ENCODE measurements around the gene TMEM37. TPM values are rescaled to one million over a fixed set of nuclear protein-coding genes. Genes with fewer than 3 reads are reported as not detected.

Gene TMEM37
- polyA plus RNA-seq, 1 donor from 2014 or later, result not detected

- Histone ChIP-seq H3K79me2 (replicated peaks; ENCODE audit: insufficient read depth, low read length) (no peaks in the 10 kb centered on the region), H3F3A (ENCODE audit: insufficient read depth, low read length, poor library complexity, severe bottlenecking) (no peaks in the 10 kb centered on the region), H3K9me3 (ENCODE audit: low read length) (no peaks in the 10 kb centered on the region), H3K9ac (ENCODE audit: low read length) (no peak overlapping the region), H3K4me2 (ENCODE audit: low read length) (no peak overlapping the region), H3K27me3 (ENCODE audit: insufficient read depth, low read depth, low read length) (no peaks in the 10 kb centered on the region), H2AFZ (ENCODE audit: low read depth, low read length) (no peak overlapping the region), H3K27ac (ENCODE audit: low read length) (no peak overlapping the region), H3K36me3 (ENCODE audit: insufficient read depth, low read length) (no peaks in the 10 kb centered on the region), H4K20me1 (ENCODE audit: insufficient read depth) (no peaks in the 10 kb centered on the region), H3K4me3 (ENCODE audit: low read length) (no peak overlapping the region), H3K9me2 (ENCODE audit: insufficient read depth, low read length) (no peaks in the 10 kb centered on the region)
- TF ChIP-seq EP300 (conservative IDR thresholded peaks at IDR 0.05; ENCODE audit: poor library complexity, severe bottlenecking) (no peak), REST (IDR thresholded peaks at IDR 0.05; ENCODE audit: borderline replicate concordance) (no peak), SMC3 (conservative IDR thresholded peaks at IDR 0.05; ENCODE audit: poor library complexity) (no peak), RAD21 (conservative IDR thresholded peaks at IDR 0.05) (no peak), EZH2 (IDR thresholded peaks at IDR 0.05; ENCODE audit: borderline replicate concordance, insufficient read depth, low read length, poor library complexity, severe bottlenecking) (no peak), POLR2AphosphoS5 (IDR thresholded peaks at IDR 0.05) (no peak), MXI1 (conservative IDR thresholded peaks at IDR 0.05; ENCODE audit: poor library complexity, severe bottlenecking) (no peak), CTCF (IDR thresholded peaks at IDR 0.05; ENCODE audit: poor library complexity, severe bottlenecking) (no peak), TAF1 (IDR thresholded peaks at IDR 0.05; ENCODE audit: low read depth) (no peak)
Measured at GRCh38 chr2:119405151-119405550, 26.5 kb upstream of the TMEM37 start.

- Histone ChIP-seq H4K20me1 (ENCODE audit: insufficient read depth) (no peaks in the 10 kb centered on the region), H3K9me3 (ENCODE audit: low read length) (no peaks in the 10 kb centered on the region), H3K9ac (ENCODE audit: low read length) (no peak overlapping the region), H3K27ac (ENCODE audit: low read length) (no peak overlapping the region), H3K4me2 (ENCODE audit: low read length) (no peak overlapping the region), H3K4me3 (ENCODE audit: low read length) (no peak overlapping the region), H2AFZ (ENCODE audit: low read depth, low read length) (no peak overlapping the region), H3K27me3 (ENCODE audit: insufficient read depth, low read depth, low read length) (no peaks in the 10 kb centered on the region), H3K79me2 (replicated peaks; ENCODE audit: insufficient read depth, low read length) (no peaks in the 10 kb centered on the region), H3K36me3 (ENCODE audit: insufficient read depth, low read length) (no peaks in the 10 kb centered on the region), H3F3A (ENCODE audit: insufficient read depth, low read length, poor library complexity, severe bottlenecking) (no peaks in the 10 kb centered on the region), H3K9me2 (ENCODE audit: insufficient read depth, low read length) (no peaks in the 10 kb centered on the region)
- TF ChIP-seq SMC3 (conservative IDR thresholded peaks at IDR 0.05; ENCODE audit: poor library complexity) (peak; percentile 90), EZH2 (IDR thresholded peaks at IDR 0.05; ENCODE audit: borderline replicate concordance, insufficient read depth, low read length, poor library complexity, severe bottlenecking) (no peak), REST (IDR thresholded peaks at IDR 0.05; ENCODE audit: borderline replicate concordance) (no peak), EP300 (conservative IDR thresholded peaks at IDR 0.05; ENCODE audit: poor library complexity, severe bottlenecking) (no peak), POLR2AphosphoS5 (IDR thresholded peaks at IDR 0.05) (no peak), RAD21 (conservative IDR thresholded peaks at IDR 0.05) (peak; percentile 87), TAF1 (IDR thresholded peaks at IDR 0.05; ENCODE audit: low read depth) (no peak), MXI1 (conservative IDR thresholded peaks at IDR 0.05; ENCODE audit: poor library complexity, severe bottlenecking) (no peak), CTCF (IDR thresholded peaks at IDR 0.05; ENCODE audit: poor library complexity, severe bottlenecking) (peak; percentile 86)
Measured at GRCh38 chr2:119407430-119408220, 24.0 kb upstream of the TMEM37 start.

Measured in neural cell (in vitro differentiated cells).